ENCODE results near the gene SEC24D. TPM values are rescaled to one million over a fixed set of nuclear protein-coding genes. Genes with fewer than 3 reads are reported as not detected.

SEC24D gene
- total RNA-seq, 1 experiment from 2014 or later: 13.4 TPM

GRCh38 chr4:118843237-118843636 is 7.3 kb upstream of the SEC24D start:
- no TSS peak for BruUV-seq (replicated peaks)
- Histone ChIP-seq H3K4me3 (ENCODE audit: low read depth in 2 of 2, low read length in 2 of 2) (no peak overlapping the region), H3K36me3 (ENCODE audit: control insufficient read depth, insufficient read depth, low read length) (no peaks in the 10 kb centered on the region), H3K27ac (ENCODE audit: low read length) (no peak overlapping the region), H3K9me3 (ENCODE audit: control insufficient read depth, insufficient read depth, low read depth, low read length) (no peaks in the 10 kb centered on the region), H3K4me1 (ENCODE audit: control insufficient read depth, insufficient read depth, low read length) (no peaks in the 10 kb centered on the region), H3K27me3 (ENCODE audit: control insufficient read depth, insufficient read depth, low read length) (no peaks in the 10 kb centered on the region)
- ChIA-PET CTCF (no interaction called here), POLR2A (no interaction called here)
- in situ Hi-C loops (cut with HindIII; ENCODE audit: low pct_unique_long_range_greater_than_20kb, low sequenced_read_pairs) (no loop called here), intact Hi-C loops (cut with micrococcal nuclease; ENCODE audit: unreplicated experiment) (no loop called here)
- no peak for ATAC-seq
- DNase-seq (ENCODE audit: low read depth, low spot score): no peak
- TF ChIP-seq CTCF (IDR thresholded peaks at IDR 0.05) (no peak), SIN3A (IDR thresholded peaks at IDR 0.05; ENCODE audit: borderline replicate concordance, insufficient read depth, low read depth, low read length) (no peak), TCF7L2 (IDR thresholded peaks at IDR 0.05; ENCODE audit: low read depth, low read length) (no peak), POLR2AphosphoS5 (IDR thresholded peaks at IDR 0.05; ENCODE audit: low read depth, low read length) (no peak), REST (IDR thresholded peaks at IDR 0.05; ENCODE audit: insufficient read depth in 1 of 2, low read depth in 2 of 2, low read length in 1 of 2) (no peak)

GRCh38 chr4:118842055-118842454 is 6.1 kb upstream of the SEC24D start:
- Histone ChIP-seq H3K36me3 (ENCODE audit: control insufficient read depth, insufficient read depth, low read length) (no peaks in the 10 kb centered on the region), H3K27me3 (ENCODE audit: control insufficient read depth, insufficient read depth, low read length) (no peaks in the 10 kb centered on the region), H3K27ac (ENCODE audit: low read length) (no peak overlapping the region), H3K4me3 (ENCODE audit: low read depth in 2 of 2, low read length in 2 of 2) (no peak overlapping the region), H3K9me3 (ENCODE audit: control insufficient read depth, insufficient read depth, low read depth, low read length) (no peaks in the 10 kb centered on the region), H3K4me1 (ENCODE audit: control insufficient read depth, insufficient read depth, low read length) (no peaks in the 10 kb centered on the region)
- intact Hi-C loops (cut with micrococcal nuclease; ENCODE audit: unreplicated experiment) (no loop called here), in situ Hi-C loops (cut with HindIII; ENCODE audit: low pct_unique_long_range_greater_than_20kb, low sequenced_read_pairs) (no loop called here)
- ATAC-seq: peak; percentile 48
- ChIA-PET CTCF (no interaction called here), POLR2A (no interaction called here)
- TF ChIP-seq POLR2AphosphoS5 (IDR thresholded peaks at IDR 0.05; ENCODE audit: low read depth, low read length): no peak
- TF ChIP-seq TCF7L2 (IDR thresholded peaks at IDR 0.05; ENCODE audit: low read depth, low read length): no peak
- no TSS peak for BruUV-seq (replicated peaks)
- DNase-seq (ENCODE audit: low read depth, low spot score): no peak

- DNase-seq (ENCODE audit: low read depth, low spot score): no peak
- H3K36me3 ChIP-seq (ENCODE audit: control insufficient read depth, insufficient read depth, low read length): peaks cover 2% of the 10 kb centered on the region; the same call in 1 of the 2 replicates
- H3K4me3 ChIP-seq (ENCODE audit: low read depth in 2 of 2, low read length in 2 of 2): no peak overlapping the region
- no peak for ATAC-seq
- peaks cover 6% of the 10 kb centered on the region for H3K4me1 ChIP-seq (ENCODE audit: control insufficient read depth, insufficient read depth, low read length)
- H3K27me3 ChIP-seq (ENCODE audit: control insufficient read depth, insufficient read depth, low read length): no peaks in the 10 kb centered on the region
- TF ChIP-seq SIN3A (IDR thresholded peaks at IDR 0.05; ENCODE audit: borderline replicate concordance, insufficient read depth, low read depth, low read length) (no peak), POLR2AphosphoS5 (IDR thresholded peaks at IDR 0.05; ENCODE audit: low read depth, low read length) (no peak), REST (IDR thresholded peaks at IDR 0.05; ENCODE audit: insufficient read depth in 1 of 2, low read depth in 2 of 2, low read length in 1 of 2) (no peak), TCF7L2 (IDR thresholded peaks at IDR 0.05; ENCODE audit: low read depth, low read length) (no peak), CTCF (IDR thresholded peaks at IDR 0.05) (no peak)
- H3K27ac ChIP-seq (ENCODE audit: low read length): no peak overlapping the region
- in situ Hi-C loops (cut with HindIII; ENCODE audit: low pct_unique_long_range_greater_than_20kb, low sequenced_read_pairs): no loop called here
- no peaks in the 10 kb centered on the region for H3K9me3 ChIP-seq (ENCODE audit: control insufficient read depth, insufficient read depth, low read depth, low read length)
- ChIA-PET CTCF (interaction anchor here (0.6 kb wide), 1 partner anchor 374 kb away, joined by 3 read pairs; no protein-coding TSS in a partner anchor), POLR2A (no interaction called here)
- intact Hi-C loops (cut with micrococcal nuclease; ENCODE audit: unreplicated experiment): no loop called here
- no TSS peak for BruUV-seq (replicated peaks)
Observed at GRCh38 chr4:118839221-118839927, 3.4 kb upstream of the SEC24D start.

All from Panc1 (cell line).